AG08396 (cell line): ENCODE results near the gene HSH2D.

Source experiments
- DNase-seq: peaks from one replicate; pipeline ENCODE4 v3.0.0; 2012; ENCODE audit warnings: low spot score, mixed read lengths

Gene HSH2D

DNA sequence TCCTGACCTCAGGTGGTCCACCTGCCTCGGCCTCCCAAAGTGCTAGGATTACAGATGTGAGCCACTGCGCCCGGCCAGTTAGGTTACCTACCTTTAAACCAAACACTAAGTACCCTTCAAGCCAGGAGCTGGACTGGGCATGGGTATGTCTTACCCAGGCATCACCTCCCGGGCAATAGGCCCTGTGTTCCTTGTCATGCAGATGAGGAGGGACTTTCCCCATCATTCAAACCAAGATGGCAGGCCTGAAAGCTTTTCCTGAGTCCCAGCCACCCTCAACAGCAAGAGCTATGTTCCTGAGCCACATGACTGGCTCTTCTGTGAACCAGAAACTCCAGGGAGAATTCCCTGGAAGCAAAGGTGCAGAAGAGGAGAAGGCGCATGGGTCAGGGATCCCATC is 22.3 kb upstream of the HSH2D start:
- no peak for DNase-seq

DNA sequence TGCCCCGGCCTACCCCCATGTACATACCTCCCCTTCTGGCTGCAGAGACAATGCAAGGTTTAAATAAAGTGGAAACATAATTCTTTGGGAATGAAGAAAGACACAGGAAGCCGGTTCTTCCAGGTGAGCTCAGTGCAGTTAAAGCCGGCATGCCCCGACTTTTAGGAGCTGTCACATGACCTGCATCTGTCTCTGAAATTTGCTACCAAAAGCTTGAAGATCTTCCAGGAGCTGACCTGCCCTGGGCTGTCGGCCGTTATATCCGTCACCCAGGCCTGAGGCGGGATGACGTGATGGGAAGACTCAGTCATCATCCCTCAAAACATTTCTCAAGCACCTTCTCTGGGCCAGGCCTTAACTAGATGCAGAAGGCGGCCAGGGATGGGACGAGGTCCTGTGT is 21.5 kb upstream of the HSH2D start:
- DNase-seq, result no peak

DNA sequence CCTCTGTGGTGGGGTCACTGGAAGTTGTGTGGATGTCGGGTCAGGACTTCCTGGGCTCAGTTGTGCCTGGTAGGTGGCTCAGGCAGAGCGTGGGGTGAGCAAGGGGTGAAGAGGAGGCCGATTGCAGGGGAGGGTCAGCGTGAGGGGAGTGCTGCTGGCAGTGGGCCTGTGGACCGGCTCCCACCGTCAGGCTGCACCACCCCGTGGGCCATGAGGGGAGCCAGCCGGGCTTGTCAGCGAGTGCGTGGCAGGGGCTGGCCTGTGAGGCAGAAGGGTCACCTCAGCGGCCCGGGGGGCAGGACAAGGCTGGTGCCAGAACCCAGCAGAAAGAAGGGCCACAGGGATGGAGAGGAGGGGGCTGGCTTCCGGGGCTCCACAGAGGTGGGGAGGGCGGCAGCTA is 18.5 kb upstream of the HSH2D start:
- DNase-seq, result no peak

DNA sequence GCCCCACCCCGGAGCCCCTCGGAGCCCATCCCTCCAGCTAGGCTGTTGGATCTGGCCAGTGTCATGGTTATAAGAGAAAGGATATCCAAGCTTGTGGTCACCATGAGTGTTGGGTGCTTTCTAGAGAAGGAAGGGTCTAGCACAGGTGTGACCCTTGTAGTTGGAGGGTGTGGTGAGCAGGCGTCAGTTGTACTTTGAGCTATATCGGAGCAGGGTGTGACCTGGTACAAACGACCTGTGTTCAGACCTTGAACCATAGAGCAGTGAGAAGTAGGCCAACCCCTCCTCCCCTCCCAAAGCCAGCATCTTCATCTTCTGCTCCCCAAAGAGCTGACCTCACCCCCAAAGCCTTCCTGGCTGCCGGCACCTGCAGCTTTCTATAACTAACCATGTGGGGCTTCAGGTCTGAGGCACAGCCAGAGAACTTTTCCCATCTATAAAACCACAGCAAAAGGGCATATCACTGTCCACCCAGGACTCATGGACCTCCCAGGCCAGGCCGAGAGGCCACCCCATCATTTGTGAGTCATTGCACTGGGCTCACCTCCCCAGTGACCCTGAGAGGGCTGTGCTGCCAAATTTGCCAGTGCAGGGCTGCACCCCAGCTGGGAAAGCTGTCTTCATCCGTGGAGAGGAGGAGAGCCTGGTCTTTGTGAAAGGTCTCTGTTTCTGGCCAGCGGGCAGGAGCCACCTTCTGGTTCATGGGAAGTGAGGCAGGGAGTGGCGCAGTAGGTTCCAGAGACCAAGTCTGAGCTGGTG is 17.6 kb upstream of the HSH2D start:
- peak; percentile 50 for DNase-seq

DNA sequence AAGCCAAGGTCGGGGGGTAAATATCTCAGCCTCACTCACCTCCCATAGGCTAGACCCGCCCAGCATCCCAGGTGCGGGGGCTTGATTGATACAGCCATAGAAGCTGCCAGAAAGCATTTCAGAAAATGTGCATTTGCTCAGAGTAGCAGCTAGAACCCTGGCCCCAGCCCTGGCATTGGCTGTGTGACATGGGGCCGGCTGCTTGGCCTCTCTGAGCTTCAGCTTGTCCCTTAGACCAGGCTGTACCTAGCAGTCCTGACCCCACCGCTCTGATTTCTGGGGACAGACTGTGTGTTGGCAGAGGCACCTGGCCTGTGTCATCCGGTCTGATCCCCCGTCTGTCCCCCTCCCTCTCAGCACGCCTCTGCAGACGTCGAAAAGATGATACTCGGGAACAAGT is 16.4 kb upstream of the HSH2D start:
- DNase-seq, result no peak

DNA sequence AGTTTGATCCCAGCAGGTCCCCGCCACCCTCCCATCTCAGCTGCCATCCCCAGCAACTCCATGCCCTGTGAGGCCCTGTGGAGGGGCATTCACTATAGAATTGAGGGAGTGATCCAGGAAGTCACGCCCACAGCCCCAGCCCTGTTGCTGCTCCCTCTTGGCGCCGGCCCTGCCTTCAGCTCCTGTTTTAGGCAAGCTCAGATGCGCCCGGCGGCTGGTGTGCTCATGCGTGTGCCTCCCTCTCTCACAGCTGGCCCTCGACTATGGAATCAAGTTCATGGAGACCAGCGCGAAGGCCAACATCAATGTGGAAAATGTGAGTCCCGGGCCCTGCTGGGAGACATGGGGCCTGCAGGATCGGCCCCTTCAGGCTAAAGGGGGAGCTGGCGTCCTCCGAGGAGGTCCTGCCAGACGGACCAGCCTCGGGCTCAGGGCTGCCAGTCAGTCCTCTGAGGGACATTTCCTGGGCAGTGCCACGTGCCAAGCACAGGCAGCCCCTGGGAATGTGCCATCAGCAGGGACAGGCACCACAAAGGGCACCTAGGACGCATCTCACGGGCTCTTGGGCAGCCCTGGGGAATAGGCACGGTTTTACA is 15.6 kb upstream of the HSH2D start:
- DNase-seq, result no peak

DNA sequence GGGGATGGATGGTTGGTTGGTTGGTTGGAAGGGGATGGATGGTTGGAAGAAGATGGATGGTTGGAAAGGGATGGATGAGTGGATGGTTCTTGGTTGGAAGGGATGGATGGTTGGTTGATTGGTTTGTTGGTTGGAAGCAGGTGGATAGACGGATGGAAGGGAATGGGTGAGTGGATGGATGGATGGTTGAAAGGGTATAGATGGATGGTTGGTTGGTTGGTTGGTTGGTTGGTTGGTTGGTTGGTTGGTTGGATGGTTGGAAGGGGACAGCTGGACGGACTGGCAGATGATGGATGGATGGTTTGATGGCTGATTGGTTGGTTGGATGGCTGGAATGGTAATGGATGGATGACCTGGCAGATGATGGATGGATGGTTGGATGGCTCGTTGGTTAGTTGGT is 11.8 kb upstream of the HSH2D start:
- DNase-seq, result no peak

DNA sequence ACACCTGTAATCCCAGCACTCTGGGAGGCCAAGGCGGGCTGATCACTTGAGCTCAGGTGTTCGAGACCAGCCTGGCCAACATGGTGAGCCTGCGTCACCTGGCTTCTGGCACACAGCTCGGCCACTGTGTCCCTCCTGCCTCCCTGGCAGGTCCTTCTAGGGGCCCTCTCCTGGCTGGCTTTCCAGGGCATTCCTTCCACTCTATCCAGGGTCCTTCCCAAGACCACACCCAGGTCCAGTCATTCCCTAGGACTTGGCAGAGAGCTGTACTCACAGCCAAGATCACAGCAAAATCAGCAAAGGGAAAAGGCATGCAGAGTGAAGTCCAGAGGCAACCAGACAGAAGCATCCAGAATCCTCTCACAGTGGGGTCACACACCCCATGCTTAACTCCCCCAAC is 9.7 kb upstream of the HSH2D start:
- DNase-seq, result no peak

DNA sequence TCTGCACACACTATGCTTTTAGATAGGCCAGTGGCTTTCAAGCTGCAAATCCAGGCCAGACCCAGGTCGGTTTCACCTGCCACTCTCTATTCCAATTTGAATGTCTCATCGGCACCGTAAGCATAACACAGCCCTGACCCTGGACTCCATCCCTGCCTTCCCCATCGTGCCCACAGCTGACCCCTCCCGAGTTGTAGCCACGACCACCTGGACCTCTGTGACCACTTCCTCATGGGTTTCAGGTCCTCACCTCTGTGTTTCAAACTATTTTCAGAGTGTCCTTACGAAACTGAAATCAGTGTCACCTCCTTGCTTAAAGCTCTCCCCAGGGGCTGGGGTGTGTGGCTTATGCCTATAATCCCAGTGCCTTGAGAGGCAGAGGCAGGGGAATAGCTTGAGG is 9.0 kb upstream of the HSH2D start:
- no peak for DNase-seq

DNA sequence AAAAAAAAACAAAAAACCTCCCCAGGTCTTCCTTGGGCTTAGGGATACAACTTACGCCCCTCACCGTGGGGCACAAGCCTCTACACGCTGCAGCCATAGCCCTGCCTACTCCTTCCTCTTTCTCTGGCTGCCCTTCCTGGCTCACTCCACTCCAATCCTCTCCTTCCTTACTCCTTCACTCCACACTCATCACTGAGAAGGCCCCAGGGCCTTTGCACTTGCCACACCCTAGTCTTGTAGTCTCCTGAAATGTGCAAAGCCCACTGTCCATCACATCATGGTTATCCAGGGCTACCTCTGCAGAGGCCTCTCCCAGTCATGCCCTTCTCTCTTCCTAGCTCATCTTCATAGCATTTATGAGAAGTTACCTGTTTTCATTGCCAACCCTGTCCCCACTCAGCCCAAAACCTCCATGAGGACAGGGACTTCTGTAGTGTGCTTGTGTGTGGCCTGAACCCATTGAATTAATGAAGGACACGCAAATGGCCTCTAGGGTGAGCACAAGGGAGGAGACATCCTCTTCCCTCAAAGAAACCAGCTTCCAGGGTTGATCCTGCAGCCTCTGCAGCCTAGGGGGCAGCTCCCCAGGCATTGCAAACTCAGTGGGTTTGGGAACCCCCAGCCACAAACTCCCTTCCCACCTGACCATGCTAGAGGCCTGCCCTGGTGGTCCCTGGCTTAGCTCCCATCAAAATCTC is 7.9 kb upstream of the HSH2D start:
- DNase-seq, result no peak

DNA sequence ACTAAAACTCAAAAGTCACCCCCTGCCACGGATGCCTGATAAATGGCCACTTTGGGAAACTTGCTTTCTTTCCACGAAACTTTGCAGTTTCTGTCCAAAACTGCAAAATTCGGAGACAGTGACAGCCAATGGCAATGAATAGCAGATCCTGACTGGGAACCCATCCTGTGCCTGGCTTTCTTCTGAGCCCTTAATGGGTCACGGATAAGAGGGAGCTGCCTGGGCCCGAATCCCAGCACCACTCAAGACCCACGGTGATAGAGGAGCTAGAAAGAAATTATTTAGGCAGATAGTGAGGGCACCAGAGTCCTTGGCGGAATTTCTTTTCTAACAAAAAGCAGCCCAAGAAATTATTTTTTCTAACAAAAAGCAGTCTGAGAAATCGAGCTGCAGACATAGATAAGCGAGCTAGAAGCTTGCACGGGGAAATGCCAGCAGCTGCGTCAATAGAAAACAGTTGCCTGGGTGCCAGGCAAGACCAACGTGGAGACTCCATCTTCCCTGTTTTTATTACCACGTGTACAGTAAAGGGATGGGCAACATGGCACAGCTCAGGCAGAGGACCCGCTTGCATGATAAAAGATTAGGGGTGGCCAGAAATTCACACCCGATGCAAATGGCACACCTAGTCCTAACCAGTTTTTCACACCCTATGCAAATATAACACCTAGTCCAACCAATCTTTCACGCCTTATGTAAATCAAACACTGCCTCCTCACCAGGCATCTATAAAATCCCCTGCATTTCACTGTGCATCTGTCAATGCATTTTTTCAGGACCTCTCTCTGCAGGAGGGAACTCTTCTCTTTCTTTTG is 7.1 kb upstream of the HSH2D start:
- DNase-seq, result no peak

DNA sequence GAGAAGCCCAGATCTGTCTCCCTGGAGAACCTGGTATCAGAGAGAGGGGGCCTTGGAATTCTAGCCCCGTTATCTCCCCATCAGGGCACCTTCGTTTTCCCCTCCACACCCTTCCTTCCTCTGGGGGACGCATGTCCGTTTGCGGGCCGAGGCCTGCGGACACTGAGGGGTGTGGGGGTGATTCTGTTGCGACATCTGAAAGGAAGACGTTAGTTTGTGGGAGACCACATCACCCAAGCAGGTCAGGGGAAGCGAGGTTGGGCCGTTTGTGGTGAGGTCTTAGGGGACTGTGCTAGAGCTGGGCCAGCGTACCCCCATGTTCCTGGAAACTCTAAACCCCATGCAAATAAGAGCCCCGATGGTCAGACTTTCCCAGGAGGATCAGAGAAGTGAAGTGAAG is 3.7 kb upstream of the HSH2D start:
- no peak for DNase-seq

DNA sequence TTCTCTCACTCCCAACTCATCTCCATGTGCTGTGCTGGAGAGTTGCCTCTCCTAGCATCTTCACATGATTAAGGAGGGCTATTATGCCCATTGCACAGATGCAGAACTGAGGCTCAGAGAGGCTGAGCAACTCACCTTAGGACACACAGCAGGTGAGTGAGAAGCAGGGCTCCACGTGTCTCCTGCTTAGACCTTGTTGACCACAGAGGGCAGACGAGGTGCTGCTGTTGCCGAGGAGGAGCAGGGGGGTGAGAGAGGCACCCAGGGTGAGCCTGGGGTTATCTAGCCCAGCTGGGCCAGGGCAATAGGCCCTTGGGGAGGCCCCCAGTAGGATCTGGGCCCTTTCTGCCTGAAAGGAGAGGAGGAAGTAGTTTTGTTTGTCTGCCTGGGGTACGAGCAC is 2.4 kb upstream of the HSH2D start:
- DNase-seq, result no peak

DNA sequence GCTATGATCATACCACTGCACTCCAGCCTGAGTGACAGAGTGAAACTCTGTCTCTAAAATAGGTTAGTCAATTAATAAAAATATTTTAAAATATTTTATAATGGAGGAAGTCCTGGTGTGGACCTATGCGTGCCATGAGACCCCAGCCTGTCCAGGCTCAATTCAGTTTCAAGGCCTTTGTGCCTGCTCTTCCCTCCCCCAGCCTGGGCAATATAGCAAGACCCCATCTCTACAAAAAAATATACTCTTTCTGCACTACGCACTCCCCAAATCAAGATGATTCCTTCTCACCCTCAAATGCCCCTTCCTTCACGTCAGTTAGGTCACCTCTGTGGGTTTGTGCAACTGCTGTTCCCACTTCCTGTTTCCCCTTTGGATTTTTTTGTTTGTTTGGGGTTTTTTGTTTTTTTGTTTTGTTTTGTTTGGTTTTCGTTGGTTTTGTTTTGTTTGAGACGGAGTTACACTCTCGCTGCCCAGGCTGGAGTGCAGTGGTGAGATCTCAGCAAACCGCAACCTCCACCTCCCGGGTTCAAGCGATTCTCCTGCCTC is 1.4 kb upstream of the HSH2D start:
- no peak for DNase-seq

DNA sequence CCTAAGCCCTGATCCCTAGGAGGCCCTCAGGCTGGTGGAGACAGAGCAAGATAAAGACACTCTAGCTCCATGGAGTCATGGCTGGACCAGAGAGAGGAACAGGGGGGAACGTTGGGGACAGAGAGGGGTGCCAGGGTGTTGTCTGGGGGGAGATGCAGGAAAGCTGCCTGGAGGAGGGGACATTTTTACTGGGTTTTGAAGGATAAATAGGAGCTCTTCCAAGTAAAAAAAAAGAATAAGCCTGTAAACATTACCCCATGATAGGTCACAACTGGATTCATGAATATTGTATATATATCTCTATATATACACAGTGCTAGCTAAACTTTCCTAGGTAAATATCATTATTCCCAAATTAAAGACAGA is 714 bp downstream of the HSH2D start:
- no peak for DNase-seq

DNA sequence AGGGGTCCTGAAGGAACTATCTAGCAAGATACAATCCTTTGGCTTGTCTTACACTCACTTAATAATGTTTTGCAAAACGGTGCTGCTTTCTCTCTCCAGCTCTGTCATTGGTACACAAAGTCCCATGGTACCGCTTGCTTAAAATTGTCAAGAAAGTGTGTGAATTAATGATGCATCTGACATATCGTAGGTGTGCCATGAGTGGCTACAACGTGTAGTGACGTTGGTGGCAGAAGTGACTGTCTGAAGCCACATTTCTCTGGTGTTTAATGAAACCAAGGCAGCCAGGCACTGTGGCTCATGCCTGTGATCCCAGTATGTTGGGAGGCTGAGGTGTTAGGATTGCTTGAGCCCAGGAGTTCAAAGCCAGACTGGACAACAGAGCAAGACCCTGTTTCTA is 2.6 kb downstream of the HSH2D start:
- DNase-seq, result no peak

DNA sequence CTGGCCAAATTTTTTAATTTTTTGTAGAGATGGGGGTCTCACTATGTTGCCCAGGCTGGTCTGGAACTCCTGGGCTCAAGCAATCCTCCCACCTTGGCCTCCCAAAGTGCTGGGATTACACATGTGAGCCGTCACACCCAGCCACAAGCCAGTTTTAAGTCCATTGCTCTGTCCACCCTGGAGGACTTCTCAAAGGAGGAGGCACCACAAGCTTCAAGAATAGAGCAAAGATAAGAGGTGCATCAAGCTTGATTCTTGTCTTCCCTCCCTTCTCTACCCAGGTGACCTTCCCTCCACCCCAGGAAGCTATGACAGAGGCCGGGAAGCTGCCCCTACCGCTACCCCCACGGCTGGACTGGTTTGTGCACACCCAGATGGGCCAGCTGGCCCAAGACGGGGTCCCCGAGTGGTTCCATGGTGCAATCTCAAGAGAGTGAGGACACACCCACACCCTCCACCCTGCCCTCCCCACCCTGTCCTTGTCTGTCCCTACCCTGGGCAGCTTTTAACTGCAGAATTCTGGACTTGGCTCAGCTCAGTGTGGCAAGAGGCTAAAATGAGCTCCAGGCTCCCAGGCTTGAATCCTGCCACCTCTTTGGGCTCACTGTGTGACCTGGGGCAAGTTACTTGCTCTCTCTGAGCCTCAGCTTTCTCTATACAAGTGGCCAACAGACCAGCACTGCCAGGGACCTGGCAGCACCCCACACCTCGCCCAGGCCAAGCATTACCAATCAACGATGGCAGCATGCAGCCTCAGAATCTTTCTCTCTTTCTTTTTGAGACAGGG is 5.2 kb downstream of the HSH2D start:
- no peak for DNase-seq

DNA sequence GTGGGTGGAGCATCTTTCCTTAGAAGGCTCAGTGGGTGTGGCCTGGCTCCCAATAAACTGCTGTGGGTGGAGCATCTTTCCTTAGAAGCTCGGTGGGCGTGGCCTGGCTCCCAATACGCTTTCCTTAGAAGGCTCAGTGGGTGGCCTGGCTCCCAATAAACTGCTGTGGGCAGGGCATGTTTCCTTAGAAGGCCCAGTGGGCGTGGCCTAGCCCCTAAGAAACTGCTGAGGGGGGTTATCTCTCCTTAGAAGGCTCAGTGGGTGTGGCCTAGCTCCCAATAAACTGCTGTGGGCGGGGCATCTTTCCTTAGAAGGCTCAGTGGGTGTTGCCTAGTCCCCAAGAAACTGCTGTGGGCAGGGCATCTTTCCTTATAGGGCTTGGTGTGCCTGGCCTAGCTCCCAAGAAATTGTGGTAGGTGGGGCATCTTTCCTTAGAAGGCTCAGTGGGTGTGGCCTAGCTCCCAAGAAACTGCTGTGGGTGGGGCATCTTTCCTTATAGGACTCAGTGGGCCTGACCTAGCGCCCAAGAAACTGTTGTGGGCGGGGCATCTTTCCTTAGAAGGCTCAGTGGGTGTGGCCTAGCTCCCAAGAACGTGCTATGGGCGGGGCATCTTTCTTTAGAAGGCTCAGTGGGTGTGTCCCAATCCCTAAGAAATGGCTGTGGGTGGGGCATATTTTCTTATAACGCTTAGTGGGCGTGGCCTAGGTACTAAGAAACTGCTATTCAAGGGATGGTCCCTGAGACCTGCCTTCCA is 10.3 kb downstream of the HSH2D start:
- no peak for DNase-seq

DNA sequence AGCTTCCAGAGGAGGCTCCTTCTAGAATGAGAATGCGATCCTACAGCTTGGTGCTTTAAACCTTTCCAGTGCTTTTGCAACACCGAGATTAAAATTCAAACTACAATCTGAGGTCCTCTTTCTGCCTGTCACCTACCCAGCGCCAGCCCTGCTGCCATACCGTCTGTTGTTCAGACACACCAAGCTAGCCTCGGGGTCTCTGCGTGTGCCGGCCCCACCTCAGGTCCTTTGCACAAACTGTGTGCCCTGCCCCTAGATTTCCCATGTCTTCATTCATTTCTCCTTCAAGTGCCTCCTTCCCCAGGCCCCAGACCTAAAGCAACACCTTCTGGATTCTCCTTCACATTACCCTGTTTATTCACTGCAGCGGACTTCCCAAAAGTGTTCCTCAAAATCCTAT is 11.1 kb downstream of the HSH2D start:
- DNase-seq, result no peak

DNA sequence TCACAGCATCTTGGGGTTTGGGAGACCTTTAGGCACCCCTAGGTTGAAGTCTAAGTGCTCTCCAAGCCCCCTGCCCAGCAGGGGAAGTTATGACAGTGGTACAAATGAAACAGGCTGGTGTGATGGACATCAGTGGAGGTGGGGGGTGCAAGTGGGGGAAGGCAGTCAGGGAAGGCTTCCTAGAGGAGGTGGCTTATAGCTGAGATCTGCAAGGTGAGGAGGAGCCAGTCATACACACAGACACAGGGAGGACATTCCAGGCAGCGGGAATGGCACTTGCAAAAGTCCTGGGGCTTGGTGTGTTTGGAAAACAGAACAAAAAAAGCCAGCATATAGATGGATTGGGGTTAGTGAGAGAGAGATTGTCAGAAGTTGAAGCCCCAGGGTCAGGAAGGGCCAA is 11.6 kb downstream of the HSH2D start:
- DNase-seq, result no peak

DNA sequence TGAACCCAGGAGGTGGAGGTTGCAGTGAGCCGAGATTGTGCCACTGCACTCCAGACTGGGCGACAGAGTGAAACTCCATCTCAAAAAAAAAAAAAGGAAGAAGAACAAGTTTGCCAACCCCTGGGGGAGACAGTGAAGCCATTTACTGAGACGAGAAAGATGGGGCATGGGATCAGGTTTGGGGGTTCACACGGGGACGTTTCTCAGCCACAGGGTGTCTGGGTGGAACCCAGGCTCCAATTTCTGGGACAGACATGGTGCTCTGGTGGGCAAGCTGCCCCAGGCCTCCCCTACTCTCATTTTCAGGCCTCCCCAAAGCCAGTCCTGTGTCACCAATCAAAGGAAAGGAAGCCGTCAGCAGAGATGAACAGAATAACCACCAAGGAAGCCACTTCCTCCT is 13.4 kb downstream of the HSH2D start:
- DNase-seq, result no peak
